H1 (cell line): Measurements from ENCODE around the gene CHRNA3. TPM values are rescaled to one million over a fixed set of nuclear protein-coding genes. Genes with fewer than 3 reads are reported as not detected.

Experiments used
- CTBP2 ChIP-seq: IDR thresholded peaks from 2 replicates; pipeline ENCODE4 v1.7.0; 2011; ENCODE audit warnings: borderline replicate concordance, mild to moderate bottlenecking, moderate library complexity, mixed read lengths, low read length; ENCODE audit not compliant: insufficient read depth, insufficient read length
- KDM5A ChIP-seq: fragments of 200-600 bp; IDR thresholded peaks from 2 replicates; pipeline ENCODE4 v1.7.1; 2012; ENCODE audit warnings: mild to moderate bottlenecking, low read length, inconsistent platforms, mixed read lengths
- RXRA ChIP-seq: IDR thresholded peaks from 2 replicates; pipeline ENCODE4 v1.6.1; 2011; ENCODE audit warnings: low read depth, mild to moderate bottlenecking, low read length, moderate library complexity; ENCODE audit not compliant: insufficient read depth
- SIRT6 ChIP-seq: IDR thresholded peaks from one replicate; pipeline ENCODE4 v1.7.1; 2012; ENCODE audit warnings: low read length, inconsistent platforms
- SRF ChIP-seq: IDR thresholded peaks from 2 replicates; pipeline ENCODE4 v1.6.1; 2011; ENCODE audit warnings: mild to moderate bottlenecking, low read depth, low read length, moderate library complexity
- SUZ12 ChIP-seq: fragments of 200-600 bp; sonication (generic); IDR thresholded peaks from 2 replicates; pipeline ENCODE4 v1.6.1; 2012; ENCODE audit warnings: mild to moderate bottlenecking, inconsistent platforms, low read length, moderate library complexity, mixed read lengths
- YY1 ChIP-seq: IDR thresholded peaks from 2 replicates; pipeline ENCODE4 v1.6.1; 2011; ENCODE audit warnings: low read depth, mild to moderate bottlenecking, low read length
- polyA plus RNA-seq, 7 experiments: library from polyadenylated mRNA; depleted of rRNA in 3 of 7; stranded (reverse) in 5 of 7; unstranded in 2 of 7; fragments of >200 nt in 5 of 7; fragments of 200-250 nt in 2 of 7; gene quantifications; 1 replicate in 5 of 7; 2 replicates in 1 of 7; 4 replicates in 1 of 7; pipeline versions ENCODE4 v1.2.1 to v1.2.3, GENCODE V29; 2011 to 2013; ENCODE audit warnings: missing spikeins in 2 of 7, mixed read lengths in 2 of 7
- total RNA-seq: library from RNA; stranded (reverse); fragmentation: NEBNext Ultra II Directional; extraction: Animal tissue kit (Norgen Biotek cat#: 25700); gene quantifications from 2 replicates; pipeline ENCODE4 v1.2.1, GENCODE V29; 2021

Gene CHRNA3
- total and polyA plus RNA-seq, 2 of the 8 experiments (the other 6 are each of a cell fraction or from before 2014, with no cell fraction given), result 2.1 to 4.7 TPM

DNA sequence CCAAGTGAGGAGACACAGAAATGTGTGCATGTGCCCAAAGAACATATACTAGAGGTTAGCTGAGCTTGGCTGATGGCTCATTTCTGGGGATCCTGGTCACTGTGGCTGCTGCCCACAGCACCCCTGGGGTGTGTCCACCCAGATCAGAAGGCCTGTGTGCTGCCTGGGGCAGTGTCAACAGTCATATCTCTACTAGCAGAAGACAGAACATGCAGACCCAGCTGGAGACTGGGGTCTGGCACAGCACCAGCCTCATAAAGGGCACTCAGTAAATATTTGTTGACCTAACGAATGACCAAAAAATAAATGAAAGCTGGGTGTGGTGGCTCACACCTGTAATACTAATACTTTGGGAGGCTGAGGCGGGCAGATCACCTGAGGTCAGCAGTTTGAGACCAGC, 16.4 kb downstream of the CHRNA3 start (continued):
- TF ChIP-seq SIRT6, result no peak
- no peak for TF ChIP-seq RXRA
- TF ChIP-seq YY1, result no peak
- no peak for TF ChIP-seq CTBP2
- TF ChIP-seq KDM5A, result no peak
- TF ChIP-seq SRF, result no peak
- no peak for TF ChIP-seq SUZ12
